OCI-LY3 (cell line): Measurements from ENCODE around the gene XCR1.

Source experiments
- CTCF ChIP-seq: fragments of 200-600, 300-600 bp; sonication (generic); IDR thresholded peaks from 2 replicates; pipeline ENCODE4 v1.5.1; 2014; ENCODE audit warnings: antibody characterized with exemption, low read length, low read depth
- EZH2phosphoT487 ChIP-seq: fragments of 200-600 bp; shearing (Covaris generic); IDR thresholded peaks from 2 replicates; pipeline ENCODE4 v1.6.1; 2018; ENCODE audit warnings: antibody characterized with exemption, mixed run types, low read depth

GRCh38 chr3:46027021-46027705, at the start of gene XCR1:
- no peak for TF ChIP-seq CTCF
- no peak for TF ChIP-seq EZH2phosphoT487
